HG03378 (cell line): Measurements from ENCODE around the gene TOX2.

Experiments
- ATAC-seq: cut with Tn5 transposase; IDR thresholded peaks from one replicate; pipeline ENCODE4 v1.9.1; 2021; ENCODE audit warnings: mild to moderate bottlenecking, moderate library complexity; ENCODE audit not compliant: unreplicated experiment

TOX2 gene

DNA sequence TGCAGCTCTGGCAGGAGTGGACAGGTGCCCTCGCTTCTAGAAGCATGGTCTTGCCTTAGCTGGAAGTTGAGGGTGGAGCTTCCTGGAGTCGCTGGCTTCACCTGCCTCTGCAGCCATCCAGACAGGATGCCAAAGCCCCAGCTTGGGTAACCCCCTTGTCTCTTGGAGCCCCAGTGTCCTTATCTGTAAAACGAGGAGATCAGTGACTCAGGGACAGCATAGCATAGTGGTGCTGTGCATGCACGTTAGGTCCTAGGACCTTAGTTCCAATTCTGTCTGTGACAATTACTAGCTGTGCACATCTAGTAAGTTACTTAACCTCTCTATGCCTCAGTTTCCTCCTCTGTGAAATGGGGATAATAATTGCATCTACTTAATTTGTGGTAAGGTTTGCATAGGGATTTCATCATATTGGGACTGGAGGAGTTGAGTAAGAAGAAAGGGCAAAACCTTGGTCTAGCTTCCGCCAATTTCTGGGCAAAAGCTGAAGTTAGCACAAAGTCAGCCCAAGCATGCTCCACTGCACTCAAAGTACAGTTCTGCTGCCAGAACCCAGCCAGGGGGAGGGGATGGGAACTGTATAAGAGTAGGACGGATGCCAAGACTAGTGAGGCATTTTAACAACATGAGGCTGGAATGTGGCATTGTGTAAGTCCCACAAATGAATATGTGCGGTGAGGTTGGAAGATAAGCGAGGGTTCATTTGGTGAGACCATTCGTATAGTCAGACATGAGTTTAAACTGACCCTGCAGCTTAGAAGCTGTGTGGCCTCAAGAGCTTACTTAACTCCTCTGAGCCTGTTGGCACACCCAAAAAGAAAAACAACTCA lies 24.5 kb downstream of the TOX2 start:
- no peak for ATAC-seq

DNA sequence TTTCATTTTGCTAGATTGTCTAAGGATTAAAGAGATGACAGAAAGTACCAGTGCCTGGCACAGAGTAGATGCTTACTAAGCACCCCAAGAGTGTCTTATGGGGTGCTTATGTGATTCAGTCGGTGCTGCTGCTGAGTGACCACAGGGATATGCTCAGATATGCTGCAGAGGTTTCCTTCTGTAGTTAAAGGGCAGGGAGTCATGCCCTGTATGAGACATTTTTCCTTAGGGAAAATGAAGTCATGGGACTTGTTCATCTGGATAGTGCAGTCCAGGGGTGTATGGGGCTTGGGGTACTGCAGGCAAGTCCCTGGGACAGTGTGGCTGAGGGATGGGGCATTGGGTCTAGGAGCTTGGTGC lies 25.1 kb downstream of the TOX2 start:
- ATAC-seq = no peak

DNA sequence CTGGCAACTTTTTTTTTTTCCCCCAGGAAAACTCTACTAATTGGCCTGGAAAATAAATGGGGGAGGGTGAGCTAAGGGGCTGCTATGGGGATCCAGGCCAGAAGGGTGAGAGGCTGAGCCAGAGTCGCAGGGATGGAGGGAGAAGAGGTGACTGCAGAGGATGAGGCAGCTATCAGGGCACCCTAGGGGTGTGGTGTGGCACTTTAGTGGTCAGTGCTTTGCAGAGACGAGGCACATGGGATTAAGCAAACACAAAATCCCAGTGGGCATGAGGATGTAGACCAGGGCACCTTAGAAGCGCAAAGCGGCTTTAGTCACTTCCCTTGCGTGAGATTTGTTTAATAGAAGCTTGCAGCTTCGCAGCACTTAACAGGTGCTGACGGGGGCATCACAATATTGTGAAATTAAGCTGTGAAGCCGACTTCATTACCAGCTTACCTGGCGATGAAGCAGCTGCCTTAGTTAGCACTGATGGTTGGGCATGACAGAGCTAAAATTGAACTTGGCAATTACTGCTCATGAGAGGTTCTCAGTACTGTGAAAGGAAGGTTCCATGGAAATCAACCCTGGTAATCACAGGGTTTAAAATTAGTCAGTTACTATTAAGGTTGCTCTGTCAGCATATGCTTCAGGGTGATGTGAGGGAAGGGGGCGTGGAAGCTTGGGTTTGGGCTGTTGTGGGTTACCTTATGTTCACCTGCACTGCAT lies 26.0 kb downstream of the TOX2 start:
- ATAC-seq = no peak

DNA sequence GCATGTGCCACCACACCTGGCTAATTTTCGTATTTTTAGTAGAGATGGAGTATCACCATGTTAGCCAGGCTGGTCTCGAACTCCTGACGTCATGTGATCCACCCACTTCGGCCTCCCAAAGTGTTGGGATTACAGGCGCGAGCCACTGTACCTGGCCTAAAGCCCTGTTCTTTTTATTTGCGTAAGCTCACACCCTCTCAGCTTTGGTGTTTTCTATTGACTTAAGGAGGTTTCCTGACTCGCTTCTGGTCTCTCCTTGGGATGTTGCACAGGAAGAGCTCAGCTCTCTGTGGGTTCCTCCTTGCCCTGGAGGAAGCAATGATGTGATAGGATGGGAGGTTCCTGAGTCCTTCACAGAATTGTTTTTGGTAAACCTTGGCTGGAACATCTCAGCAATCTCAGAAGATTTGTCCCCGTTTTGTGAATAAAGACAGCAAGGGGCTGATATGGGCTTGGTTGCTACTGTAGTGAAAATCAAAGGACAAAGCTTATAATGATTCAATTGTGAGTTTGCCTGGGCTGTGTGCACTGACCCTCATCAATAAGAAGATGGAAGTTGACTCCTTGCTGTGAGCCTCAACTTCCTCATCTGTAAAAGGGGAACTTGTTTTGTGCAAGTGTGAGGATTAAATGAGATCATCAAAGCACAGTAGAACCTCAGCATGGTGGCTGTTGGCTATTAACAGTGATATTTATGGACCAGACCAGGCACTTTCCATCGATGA lies 27.0 kb downstream of the TOX2 start:
- ATAC-seq = peak; percentile 38

DNA sequence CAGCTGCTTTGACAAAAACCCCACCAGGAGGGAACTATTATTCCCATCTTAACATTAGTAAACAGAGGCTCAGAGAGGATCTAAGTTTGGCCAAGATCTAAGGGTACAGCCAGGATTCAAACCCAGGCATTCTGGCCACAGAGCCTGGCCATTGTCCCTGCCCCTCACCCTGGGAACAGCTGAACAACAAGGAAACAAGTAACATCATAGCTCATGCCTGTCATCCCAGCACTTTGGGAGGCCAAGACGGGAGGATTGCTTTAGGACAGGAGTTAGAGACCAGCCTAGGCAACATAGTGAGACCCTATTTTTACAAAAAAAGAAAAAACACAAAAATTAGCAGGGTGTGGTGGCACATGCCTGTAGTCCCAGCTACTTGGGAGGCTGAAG lies 27.5 kb downstream of the TOX2 start:
- no peak for ATAC-seq

DNA sequence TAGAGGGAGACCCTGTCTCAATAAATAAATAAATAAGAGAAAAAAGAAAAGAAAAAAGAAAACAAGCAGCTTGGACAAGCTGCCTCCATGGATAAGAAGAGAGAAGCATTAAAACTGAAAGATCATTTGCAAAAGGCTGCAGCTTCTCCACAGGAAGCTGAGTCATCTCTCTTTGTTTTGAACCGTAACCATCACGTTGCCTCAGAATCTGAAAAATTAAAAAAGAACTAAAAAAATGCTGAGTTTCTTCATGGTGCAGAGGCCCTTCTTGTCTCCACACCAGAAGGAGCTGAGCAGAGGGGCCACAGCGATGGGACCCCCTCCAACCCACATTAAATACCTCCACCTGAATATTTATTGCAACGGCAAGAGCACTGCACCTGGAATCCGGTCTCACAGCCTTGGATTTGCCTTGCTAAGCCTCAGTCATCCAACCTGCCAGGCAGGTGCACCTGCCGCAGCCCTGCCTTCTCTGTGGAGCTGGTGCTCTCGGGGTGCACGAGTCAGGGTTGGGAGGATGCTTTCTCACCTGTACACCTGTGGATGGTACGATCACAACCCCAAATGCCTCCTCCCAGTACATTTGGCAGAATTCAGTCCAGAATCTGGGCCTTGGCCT lies 28.1 kb downstream of the TOX2 start:
- no peak for ATAC-seq

DNA sequence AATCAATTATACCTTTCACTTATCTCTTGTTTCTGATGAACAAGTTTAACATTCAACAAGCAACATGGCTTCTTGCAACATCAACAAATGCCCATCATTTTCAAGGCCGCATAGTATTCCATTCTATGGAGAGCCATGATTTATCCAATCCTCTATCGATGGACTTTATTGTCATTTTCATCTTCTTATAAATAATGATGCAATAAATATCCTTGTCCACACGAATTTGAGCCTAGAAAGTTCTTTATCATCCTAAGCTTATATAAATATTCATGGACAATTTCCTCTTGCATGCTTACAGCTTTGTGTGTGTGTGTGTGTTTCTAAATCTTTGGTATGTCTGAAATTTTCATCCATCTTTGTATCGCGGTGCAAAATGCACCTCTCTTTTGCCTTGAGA lies 29.1 kb downstream of the TOX2 start:
- ATAC-seq = no peak

DNA sequence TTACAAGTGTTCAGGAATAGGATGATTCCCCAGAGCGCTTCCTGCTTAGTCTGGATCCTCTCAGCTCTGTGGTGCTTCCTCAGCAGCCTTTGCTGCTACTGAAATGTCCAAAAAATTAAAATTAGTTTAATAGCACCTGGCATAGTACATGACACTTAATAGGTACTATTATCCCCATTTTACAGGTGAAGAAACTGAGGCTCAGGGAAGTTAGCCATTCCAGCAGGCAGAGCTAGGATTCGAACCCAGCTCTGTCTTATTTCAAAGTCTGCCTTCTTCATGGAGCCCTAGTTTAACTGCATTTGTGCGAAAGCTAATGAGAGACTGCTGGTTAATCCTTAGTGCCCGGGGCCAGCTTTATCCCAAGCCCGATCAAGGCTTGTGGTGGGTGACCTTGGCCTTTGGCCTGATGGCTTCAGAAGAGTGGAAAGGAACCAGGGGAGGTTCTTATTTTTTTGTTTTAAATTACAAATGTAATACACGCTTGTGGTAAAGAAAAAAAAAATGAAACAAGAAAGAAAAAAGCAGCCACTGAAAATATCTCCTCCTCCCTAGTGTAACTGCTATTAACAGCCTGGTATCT lies 30.1 kb downstream of the TOX2 start:
- ATAC-seq = no peak

DNA sequence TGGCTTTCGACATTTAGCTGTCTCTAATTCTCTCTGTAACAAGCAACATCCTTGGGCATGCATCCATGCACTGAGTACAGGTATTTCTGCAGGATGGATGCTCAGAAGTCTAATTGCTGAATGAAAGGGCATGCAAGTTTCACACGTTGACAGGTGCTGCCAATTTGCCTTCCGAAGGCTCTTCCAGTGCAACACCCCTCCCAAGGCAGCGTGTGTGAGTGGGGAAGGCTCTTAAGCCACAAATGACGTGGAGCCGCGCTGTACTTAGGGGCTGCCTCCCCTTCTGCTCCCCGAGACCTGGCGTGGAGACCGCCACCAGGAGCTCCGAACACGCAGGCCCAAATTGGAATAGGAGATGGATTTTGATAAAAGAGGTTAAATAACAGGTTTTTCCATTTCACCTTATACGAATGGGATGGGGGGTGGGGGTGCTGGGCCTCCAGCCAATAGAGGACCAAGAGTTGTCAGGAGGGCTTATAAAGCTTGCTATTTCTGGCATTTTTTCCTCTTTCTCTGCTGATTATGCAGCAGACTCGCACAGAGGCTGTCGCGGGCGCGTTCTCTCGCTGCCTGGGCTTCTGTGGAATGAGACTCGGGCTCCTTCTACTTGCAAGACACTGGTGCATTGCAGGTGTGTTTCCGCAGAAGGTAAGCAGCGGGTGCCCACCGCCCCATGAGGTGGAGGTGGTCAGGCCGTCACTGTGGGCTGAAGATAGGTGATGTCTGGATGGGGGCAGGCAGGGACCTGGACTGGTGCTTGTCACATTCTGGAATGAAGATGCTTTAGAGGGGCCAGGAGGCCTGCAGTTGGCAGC lies 30.9 kb downstream of the TOX2 start:
- ATAC-seq = no peak

DNA sequence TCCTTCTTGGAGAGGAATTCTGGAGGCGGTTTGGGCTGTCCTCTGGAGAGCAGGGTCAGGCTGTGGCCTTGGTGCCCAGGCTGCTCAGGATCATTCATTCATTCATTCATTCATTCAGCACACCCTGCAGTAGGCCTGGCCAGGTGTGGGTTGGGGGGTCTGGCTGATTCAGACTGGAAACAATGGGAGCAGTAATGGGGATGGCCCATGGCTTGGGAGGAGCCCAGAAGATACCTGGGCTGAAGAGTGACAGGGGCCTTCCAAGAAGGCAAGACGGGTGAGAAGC lies 31.5 kb downstream of the TOX2 start:
- ATAC-seq = no peak

DNA sequence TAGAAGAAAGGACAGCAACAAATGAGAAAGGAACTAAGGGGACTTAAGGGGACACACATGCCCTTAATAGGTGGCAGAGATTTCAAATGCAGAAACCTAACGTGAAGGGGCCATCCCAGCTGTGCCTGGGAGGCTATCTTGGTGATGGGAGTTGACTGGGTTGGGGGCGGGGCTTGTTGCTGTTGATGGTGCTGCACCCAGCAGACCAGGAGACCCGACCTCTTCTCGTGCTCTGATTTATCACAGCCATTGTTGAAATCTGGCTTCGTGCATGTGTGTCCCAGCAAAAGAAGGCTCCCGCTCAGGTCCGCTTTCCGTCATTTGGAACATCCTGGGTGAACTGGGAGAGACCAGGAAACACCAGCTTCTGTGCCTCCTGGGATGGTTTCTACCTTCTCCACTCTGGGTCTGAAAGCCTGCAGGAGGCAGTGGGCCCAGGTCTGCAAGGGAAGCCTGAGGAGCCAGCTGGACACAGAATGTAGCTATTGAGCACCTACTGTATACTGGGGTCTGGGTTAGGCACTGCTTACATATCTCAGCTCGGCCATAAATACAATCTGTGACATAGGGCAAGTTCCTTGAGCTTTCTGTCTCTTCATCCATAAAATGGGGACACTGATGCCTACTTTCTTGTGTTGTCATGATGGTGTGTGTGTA lies 32.1 kb downstream of the TOX2 start:
- no peak for ATAC-seq

DNA sequence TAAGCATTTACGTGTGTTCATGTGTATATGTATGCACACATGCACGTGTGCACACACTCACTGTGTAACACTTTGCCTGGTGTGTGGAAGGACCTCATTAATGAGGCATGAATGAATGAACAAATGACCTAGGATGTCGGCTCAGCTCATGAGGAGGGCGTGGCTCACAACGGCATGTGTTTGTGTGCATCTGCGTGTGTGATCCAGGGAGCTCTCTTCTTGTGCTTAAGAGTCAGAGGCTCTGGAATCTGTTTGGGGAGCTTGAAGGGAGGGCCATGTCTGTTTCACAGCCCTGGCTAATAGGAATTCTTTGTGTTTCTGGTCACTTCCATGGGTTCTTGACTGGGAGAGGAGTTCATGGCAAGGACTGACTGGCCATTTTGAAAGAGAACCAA lies 32.7 kb downstream of the TOX2 start:
- no peak for ATAC-seq

DNA sequence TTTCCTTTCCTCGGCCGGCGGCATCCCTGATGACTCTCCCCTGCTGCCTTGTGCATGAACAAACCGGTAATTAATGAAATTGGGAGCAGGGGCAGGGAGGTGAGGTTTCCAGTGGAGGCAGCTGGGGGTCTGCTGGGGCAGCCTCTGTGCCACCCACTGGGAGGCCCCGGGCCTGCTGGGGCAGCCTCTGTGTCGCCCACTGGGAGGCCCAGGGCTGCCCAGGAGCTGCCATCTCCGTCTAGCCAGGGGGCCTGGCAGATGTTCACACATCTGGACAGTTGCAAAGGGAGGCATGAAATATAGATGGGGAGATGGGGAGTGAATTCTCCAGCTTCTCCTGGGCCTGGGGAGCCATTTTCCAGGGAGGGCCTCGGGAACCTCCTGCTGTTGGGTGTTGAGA lies 33.8 kb downstream of the TOX2 start:
- ATAC-seq = no peak

DNA sequence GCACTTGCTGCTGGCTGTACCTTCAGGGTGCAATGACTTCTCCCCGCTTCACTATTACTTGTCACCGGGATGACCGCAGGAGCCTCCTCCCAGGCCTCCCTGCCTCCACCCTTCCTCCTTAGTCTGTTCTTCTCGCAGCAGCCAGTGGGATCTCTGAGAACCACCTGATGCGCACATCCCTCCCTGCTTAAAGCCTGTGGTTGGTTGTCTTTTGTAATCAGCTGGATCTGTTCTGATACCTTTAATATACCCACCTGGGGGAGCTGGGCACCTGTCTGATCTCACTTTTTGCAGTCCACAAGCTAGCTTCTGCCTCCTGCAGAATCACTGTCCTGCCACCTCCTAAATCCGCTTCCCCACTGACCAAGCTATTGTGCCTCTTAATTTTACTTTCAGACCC lies 34.6 kb downstream of the TOX2 start:
- no peak for ATAC-seq

DNA sequence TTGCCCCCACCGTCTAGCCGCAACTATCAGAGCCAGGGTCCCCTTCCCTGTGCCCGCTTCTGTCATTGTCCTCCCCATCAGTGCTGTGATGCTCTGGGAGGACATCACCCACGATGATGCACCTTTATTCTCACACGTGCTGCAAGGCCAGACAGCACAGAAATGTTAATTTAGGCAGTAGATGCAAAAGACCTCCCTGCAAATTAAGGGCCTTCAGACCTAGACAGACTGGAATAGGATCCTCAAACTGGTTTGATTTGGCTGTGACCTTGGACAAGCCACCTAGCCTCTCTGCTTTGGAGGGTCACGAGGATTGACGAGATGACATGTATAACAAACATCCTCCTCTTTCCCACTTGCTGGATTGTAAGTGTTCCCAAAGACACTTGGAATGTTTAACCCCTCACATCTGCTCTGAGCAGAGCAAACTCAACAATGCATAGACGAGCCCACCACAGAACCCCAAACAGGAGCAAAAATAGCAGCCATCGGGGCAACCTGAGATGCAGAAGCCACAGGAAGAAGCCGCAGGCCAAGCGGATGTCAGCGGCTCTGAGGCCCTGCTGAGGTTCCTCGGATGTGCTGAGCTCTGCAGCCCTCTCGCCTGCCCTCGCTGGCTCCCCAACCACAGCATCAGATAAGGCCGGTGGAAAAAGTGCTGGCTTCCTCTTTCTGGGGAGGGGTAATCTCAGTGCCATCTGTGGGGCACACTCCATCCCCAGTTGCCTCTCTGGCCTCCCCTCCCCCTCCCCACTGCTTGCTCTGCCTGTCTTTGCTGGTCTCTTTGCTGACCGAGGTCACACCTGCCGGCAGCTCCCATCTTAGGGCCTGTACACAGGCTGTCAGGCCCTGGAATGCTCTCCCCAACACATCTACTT lies 35.3 kb downstream of the TOX2 start:
- ATAC-seq = peak; percentile 40

DNA sequence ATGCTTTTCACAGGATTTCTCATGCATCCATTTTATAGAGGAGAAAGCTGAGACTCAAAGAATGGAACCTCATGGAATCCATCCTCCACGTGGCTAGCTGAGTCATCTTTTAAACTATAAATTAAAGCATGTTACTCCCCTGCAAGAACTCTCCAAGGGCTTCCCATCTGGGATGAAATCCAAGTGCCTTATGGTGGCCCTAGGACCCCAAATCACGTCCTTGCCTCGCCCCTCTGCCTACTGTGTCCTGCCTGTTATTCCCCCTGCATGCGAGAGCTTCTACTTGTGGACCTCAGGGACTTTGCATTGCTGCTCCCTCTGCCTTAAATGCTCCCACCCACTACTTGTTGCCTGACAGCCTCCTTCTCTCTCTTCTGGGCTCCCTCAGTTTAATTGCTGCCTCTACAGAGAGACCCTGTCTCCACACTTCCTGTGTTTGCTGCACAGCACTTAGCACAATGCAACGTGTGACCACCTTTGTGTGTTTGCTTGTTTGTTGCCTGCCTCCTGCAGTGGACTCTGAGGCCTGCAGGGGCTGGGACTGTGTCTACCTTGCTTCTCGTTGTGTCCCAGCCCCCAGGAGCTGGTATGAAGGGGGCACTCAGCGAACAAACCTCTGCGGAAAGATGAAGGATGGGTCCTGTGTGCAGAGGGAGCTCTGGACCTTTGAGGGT lies 39.4 kb downstream of the TOX2 start:
- no peak for ATAC-seq

DNA sequence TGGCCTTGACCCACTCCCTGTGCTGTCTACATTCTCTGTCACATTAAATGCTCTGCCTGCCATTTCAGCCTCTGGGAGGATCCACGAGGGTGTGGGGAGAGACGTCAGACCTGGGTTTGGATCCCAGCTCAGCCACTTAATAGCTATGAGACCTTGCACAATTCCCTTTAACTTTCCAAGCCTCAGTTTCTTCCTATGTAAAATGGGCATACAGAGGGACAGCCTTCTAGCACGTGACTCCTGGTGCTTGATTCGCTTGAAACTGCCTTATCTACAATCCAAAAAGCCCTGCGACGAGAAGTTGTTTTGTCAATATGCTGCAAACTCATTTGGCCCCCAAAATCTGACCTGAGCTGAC lies 40.0 kb downstream of the TOX2 start:
- ATAC-seq = no peak

DNA sequence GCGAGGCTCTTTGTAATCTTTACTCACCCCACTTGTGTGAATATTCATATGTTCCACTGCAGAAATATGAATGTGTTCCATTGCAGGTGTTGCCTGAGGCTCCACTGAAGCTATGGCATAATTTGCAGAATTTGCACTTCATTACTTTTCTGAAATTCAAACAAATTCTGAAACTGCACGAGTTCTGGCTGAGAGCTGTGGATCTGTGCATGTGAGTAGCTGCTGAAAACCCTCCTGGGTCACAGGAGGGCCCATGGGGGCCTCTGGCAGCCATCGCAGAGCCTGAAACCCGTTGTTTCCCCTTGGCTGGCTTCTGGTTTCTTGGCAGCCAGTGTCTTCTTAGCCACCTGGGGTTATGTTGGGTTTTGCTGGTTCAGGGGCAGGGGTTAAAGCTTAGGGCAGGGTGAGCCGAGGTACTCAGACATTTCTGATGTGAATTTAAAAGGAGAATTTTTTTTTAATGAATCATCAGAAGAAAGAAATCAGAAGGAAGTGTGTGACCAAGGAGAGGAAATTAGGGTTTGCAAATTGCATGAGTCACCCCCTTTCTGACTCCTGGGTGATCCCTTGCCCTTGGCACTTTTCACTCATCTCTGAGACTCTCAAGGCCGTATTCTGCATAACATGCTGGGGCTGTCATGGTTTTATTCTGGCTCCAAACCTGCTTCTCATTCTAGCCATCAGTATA lies 40.6 kb downstream of the TOX2 start:
- ATAC-seq = peak; percentile 67
